Mucosa of rectum (tissue), 2 donors: ENCODE data around the gene ZBTB8OS.
"Not testable (repeated sequence)": the region's sequence is repeated elsewhere in the genome, so short reads cannot be mapped to it uniquely, and the experiment has no call there.

Experiments
- H3K27ac ChIP-seq, 2 donors: one replicate each; pipeline ENCODE4 v1.7.0; 2013; ENCODE audit warnings: inconsistent platforms in 2 of 2, low read depth in 2 of 2, low read length in 2 of 2
- H3K27me3 ChIP-seq, 2 donors: one replicate each; pipeline ENCODE4 v1.7.0; 2013; ENCODE audit warnings: low read length in 2 of 2; ENCODE audit not compliant: control insufficient read depth in 2 of 2, insufficient read depth in 2 of 2
- H3K36me3 ChIP-seq, 2 donors: one replicate each; pipeline ENCODE4 v1.7.0; 2013; ENCODE audit warnings: low read length in 2 of 2; ENCODE audit not compliant: control insufficient read depth in 2 of 2, insufficient read depth in 2 of 2
- H3K4me1 ChIP-seq, 2 donors: one replicate each; pipeline ENCODE4 v1.7.0; 2013; ENCODE audit warnings: low read length in 2 of 2, mild to moderate bottlenecking in 1 of 2; ENCODE audit not compliant: control insufficient read depth in 2 of 2, insufficient read depth in 2 of 2
- H3K4me3 ChIP-seq, 2 donors: one replicate each; pipeline ENCODE4 v1.7.0; 2013; ENCODE audit warnings: low read length in 2 of 2
- H3K9ac ChIP-seq, 2 donors: one replicate each; pipeline ENCODE4 v1.7.0; 2013; ENCODE audit warnings: low read length in 2 of 2, low read depth in 1 of 2, mild to moderate bottlenecking in 1 of 2
- H3K9me3 ChIP-seq, 2 donors: one replicate each; pipeline ENCODE4 v1.7.0; 2013; ENCODE audit warnings: low read length in 2 of 2; ENCODE audit not compliant: control insufficient read depth in 2 of 2
- donor health status: healthy.
- donor health status: Normal muscosa, but diverticular disease.

ZBTB8OS gene

DNA sequence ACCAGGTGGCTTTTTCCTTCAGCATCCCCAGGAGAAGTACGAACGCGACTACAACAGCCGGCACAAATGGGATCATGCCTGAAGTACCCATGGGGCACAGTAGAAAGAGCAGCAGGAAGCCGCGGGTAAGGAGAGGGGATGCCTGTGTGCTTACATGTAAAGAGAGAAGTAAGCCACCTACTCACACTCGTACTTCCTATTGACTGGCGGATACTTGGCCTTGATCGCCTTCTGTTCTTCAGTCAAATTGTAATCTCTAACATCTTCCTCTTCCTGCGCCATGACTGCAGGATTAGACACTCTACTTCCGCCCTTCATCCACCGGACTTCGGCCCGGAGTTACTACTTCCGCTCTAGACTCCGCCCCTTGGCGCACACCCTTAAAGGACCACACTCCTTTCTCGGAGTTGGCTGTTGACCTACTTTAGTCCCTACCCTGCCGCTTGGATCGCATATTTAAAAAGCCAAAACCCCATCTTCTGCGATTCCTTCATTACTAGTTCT lies at the start of gene ZBTB8OS:
Gene ZBTB8OS (minus strand): TSS at position 303 of the 504 bp plus-strand sequence. CDS start 21 bp downstream, at position 282.
- Histone ChIP-seq H3K27ac (peak within 1 kb of the TSS; percentile 99 to 100), H3K36me3 (peaks cover 9 to 24% of the 10 kb centered on the region in 2 donors), H3K9ac (peak within 1 kb of the TSS; percentile 87 to 92), H3K27me3 (no peaks in the 10 kb centered on the region), H3K4me3 (peak within 1 kb of the TSS; percentile 96 to 97), H3K9me3 (no peaks in the 10 kb centered on the region), H3K4me1 (peaks cover 12 to 23% of the 10 kb centered on the region in 2 donors)

DNA sequence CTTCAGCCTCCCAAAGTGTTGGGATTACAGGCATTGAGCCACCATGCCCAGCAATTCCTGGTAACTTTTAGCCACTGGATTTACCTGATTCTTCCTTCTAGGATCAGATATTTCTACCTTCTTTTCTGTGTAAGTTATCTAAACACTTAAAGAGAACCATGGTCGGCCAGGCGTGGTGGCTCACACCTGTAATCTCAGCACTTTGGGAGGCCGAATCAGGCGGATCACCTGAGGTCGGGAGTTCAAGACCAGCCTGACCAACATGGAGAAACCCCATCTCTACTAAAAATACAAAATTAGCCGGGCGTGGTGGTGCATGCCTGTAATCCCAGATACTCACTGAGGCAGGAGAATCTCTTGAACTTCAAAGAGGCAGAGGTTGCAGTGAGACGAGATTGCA lies 46.6 kb upstream of the ZBTB8OS start:
- not testable (repeated sequence) for H3K27ac ChIP-seq, H3K36me3 ChIP-seq

DNA sequence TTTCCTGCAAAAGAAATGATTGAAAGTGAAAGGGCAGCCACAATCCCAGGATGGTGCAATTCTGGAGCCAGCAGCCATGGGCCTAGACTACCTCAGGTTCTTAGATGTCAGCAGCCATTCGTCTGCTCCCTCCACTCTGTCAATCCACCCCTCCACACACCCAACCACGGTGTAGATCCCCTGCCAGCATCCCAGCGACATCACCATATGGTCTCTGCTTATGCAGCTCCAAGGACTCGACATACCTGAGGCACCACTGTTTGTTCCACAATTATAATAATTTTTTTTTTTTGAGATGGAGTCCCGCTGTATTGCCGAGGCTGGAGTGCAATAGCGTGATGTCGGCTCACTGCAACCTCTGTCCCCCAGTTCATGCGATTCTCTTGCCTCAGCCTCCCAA lies 45.7 kb upstream of the ZBTB8OS start:
- H3K4me1 ChIP-seq: peaks cover under 1 to 2% of the 10 kb centered on the region in 2 donors
- H3K36me3 ChIP-seq: peaks cover 0 to 3% of the 10 kb centered on the region in 2 donors
- H3K4me3 ChIP-seq: no peak overlapping the region
- H3K27me3 ChIP-seq: no peaks in the 10 kb centered on the region
- H3K9me3 ChIP-seq: no peaks in the 10 kb centered on the region
- no peak overlapping the region for H3K9ac ChIP-seq
- H3K27ac ChIP-seq: no peak overlapping the region

More for the DNA sequence above, 46.6 kb upstream of the ZBTB8OS start:
- peaks cover 10 to 11% of the 10 kb centered on the region in 2 donors for H3K4me1 ChIP-seq
- not testable (repeated sequence) for H3K9ac ChIP-seq, H3K4me3 ChIP-seq, H3K9me3 ChIP-seq, H3K27me3 ChIP-seq

GRCh38 chr1:32695098-32695904 lies 45.0 kb upstream of the ZBTB8OS start:
- H3K27me3 ChIP-seq: no peaks in the 10 kb centered on the region
- H3K4me1 ChIP-seq: no peaks in the 10 kb centered on the region
- peaks cover 0 to 3% of the 10 kb centered on the region in 2 donors for H3K36me3 ChIP-seq
- H3K9ac ChIP-seq: no peak overlapping the region
- no peak overlapping the region for H3K27ac ChIP-seq
- no peaks in the 10 kb centered on the region for H3K9me3 ChIP-seq
- no peak overlapping the region for H3K4me3 ChIP-seq

- Histone ChIP-seq H3K4me3 (no peak overlapping the region), H3K9ac (no peak overlapping the region), H3K36me3 (peaks cover 0 to 3% of the 10 kb centered on the region in 2 donors), H3K9me3 (no peaks in the 10 kb centered on the region), H3K27me3 (no peaks in the 10 kb centered on the region), H3K4me1 (no peaks in the 10 kb centered on the region), H3K27ac (no peak overlapping the region)
Measured at GRCh38 chr1:32693455-32694174, 43.3 kb upstream of the ZBTB8OS start.

- Histone ChIP-seq H3K9ac (no peak overlapping the region), H3K36me3 (peaks cover 14 to 20% of the 10 kb centered on the region in 2 donors), H3K4me1 (peaks cover 4 to 16% of the 10 kb centered on the region in 2 donors), H3K9me3 (no peaks in the 10 kb centered on the region), H3K27ac (no peak overlapping the region), H3K27me3 (no peaks in the 10 kb centered on the region), H3K4me3 (no peak overlapping the region)
Measured at GRCh38 chr1:32686387-32686786, 36.0 kb upstream of the ZBTB8OS start.

DNA sequence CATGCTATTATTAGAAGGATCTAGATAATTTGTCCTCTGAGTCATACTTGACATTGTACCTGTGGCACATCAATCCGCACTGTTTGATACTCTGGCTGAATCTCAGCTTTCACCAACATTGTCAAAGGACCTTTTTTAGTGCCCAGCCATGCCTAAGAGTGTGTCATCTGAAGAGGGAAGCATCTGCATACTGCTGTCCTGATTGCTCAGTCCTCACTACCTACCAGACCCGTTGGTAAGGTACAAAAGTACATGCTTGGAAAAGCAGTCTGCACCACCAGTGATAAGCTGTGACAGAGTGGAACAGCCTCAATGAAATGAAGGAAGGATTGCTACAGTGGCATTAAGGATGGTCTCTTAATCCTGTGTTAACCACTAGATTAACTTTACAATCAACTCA lies 35.1 kb upstream of the ZBTB8OS start:
- Histone ChIP-seq H3K27me3 (no peaks in the 10 kb centered on the region), H3K9ac (no peak overlapping the region), H3K4me1 (peaks cover 4 to 20% of the 10 kb centered on the region in 2 donors), H3K4me3 (no peak overlapping the region), H3K36me3 (peaks cover 18 to 27% of the 10 kb centered on the region in 2 donors), H3K27ac (no peak overlapping the region), H3K9me3 (no peaks in the 10 kb centered on the region)

DNA sequence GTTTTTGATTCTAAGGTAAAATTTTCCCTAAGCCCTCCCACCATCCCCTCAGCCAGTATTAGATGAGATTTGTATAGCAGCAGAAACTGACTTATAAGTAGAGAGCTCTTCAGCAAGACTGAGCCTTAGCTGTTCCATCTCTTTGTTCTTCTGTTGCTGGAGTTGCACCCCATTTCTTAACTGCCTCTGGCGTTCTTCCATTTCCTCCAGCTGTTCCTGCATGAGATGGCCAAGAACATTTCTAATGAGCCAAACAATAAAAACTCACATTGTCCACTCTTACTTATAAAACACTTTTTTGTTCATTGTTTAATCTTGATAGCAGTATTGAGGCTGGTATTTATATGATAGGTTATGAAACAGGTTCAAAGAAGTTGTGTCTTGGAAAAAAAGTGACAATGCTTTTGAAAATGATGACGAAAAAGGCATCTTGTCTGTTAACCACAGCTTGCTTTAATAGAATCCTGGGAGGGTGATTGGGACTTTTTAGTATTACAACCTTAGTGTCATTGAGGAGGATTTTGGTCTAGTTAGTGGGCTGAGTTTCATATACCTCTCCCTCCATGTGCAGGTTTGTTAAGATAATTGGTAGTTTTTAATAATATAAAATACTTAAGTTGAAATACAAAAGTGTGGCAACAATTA lies 33.9 kb upstream of the ZBTB8OS start:
- Histone ChIP-seq H3K27me3 (no peaks in the 10 kb centered on the region), H3K36me3 (peaks cover 20 to 33% of the 10 kb centered on the region in 2 donors), H3K9me3 (no peaks in the 10 kb centered on the region), H3K27ac (peak overlapping the region in 1 of 2 donors; percentile 44), H3K4me3 (no peak overlapping the region), H3K9ac (no peak overlapping the region), H3K4me1 (peaks cover 4 to 20% of the 10 kb centered on the region in 2 donors)

GRCh38 chr1:32683397-32683796 lies 33.0 kb upstream of the ZBTB8OS start:
- peaks cover 4 to 20% of the 10 kb centered on the region in 2 donors for H3K4me1 ChIP-seq
- peaks cover 25 to 39% of the 10 kb centered on the region in 2 donors for H3K36me3 ChIP-seq
- H3K4me3 ChIP-seq: no peak overlapping the region
- peak overlapping the region in 1 of 2 donors; percentile 11 for H3K27ac ChIP-seq
- no peak overlapping the region for H3K9ac ChIP-seq
- H3K9me3 ChIP-seq: no peaks in the 10 kb centered on the region
- H3K27me3 ChIP-seq: no peaks in the 10 kb centered on the region
